ENCODE measurements around the gene STAP2.

DNA sequence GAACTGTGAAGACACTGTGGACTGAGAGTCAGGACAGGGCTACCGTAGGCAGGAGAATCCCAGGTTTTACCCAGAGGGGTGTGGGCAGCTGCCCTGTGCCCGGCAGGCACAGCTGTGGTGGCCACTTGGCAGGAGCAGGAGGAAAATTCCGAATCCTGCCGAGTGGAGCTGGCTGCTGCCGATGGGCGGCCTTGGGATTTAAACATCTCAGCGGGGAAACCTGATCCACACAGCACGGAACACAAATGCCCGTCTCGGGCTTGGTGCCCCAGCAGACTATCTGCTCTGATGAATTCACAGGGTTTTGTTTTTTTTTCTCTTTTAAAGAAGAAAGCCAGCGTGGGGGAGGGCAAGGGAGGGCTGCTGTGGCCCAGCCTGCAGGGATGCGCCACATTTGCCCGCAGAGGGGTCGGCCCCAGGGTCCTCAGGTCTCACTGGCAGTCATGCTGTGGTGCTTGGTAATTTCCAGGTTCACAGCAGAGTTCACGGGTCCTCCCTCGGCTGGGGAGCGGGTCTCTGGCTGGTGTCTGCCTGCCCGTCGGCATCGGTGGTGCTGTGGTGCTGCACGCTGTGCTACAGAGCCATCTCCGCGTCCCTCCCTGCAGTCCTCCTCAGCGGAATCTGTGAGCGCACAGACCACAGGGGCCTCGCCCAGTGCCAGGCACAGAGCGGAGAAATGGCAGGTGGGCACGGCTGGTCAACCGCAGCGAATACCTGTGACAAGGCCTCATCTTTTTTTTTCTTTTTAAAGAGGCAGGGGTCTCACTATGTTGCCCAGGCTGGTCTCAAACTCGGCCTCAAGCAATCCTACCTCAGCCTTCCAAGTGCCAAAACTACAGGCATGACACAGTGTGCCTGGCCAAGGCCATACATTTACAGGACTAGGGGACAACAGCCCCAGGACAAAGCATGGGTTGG, 32.9 kb upstream of the STAP2 start:
- TF ChIP-seq, protein P1, sequence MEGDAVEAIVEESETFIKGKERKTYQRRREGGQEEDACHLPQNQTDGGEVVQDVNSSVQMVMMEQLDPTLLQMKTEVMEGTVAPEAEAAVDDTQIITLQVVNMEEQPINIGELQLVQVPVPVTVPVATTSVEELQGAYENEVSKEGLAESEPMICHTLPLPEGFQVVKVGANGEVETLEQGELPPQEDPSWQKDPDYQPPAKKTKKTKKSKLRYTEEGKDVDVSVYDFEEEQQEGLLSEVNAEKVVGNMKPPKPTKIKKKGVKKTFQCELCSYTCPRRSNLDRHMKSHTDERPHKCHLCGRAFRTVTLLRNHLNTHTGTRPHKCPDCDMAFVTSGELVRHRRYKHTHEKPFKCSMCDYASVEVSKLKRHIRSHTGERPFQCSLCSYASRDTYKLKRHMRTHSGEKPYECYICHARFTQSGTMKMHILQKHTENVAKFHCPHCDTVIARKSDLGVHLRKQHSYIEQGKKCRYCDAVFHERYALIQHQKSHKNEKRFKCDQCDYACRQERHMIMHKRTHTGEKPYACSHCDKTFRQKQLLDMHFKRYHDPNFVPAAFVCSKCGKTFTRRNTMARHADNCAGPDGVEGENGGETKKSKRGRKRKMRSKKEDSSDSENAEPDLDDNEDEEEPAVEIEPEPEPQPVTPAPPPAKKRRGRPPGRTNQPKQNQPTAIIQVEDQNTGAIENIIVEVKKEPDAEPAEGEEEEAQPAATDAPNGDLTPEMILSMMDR (conservative IDR thresholded peaks at IDR 0.05; ENCODE audit: low read depth, low read length) = no peak
- no peak for TF ChIP-seq EZH2 (IDR thresholded peaks at IDR 0.05; ENCODE audit: low read length, unreplicated experiment)

All from PC-3 (cell line).